Skeletal muscle tissue (tissue), 4 donors: ENCODE measurements around the gene NBEAL2. TPM values are rescaled to one million over a fixed set of nuclear protein-coding genes. Genes with fewer than 3 reads are reported as not detected.

ENCODE experiments used
- H3K27ac ChIP-seq: one replicate; pipeline ENCODE4 v1.7.0; 2013; ENCODE audit warnings: mild to moderate bottlenecking, low read depth, low read length, inconsistent platforms
- H3K27me3 ChIP-seq, 3 donors: one replicate each; pipeline ENCODE4 v1.7.0; 2013; ENCODE audit warnings: low read length in 3 of 3; ENCODE audit not compliant: control insufficient read depth in 3 of 3, insufficient read depth in 3 of 3
- H3K36me3 ChIP-seq, 3 donors: one replicate each; pipeline ENCODE4 v1.7.0; 2013; ENCODE audit warnings: low read length in 3 of 3; ENCODE audit not compliant: control insufficient read depth in 3 of 3, insufficient read depth in 3 of 3
- H3K4me1 ChIP-seq, 3 donors: one replicate each; pipeline ENCODE4 v1.7.0; 2013; ENCODE audit warnings: low read length in 3 of 3, mild to moderate bottlenecking in 3 of 3; ENCODE audit not compliant: control insufficient read depth in 3 of 3, insufficient read depth in 3 of 3
- H3K4me3 ChIP-seq, 3 donors: one replicate each; pipeline ENCODE4 v1.7.0; 2013; ENCODE audit warnings: low read length in 3 of 3
- H3K9ac ChIP-seq, 3 donors: one replicate each; pipeline ENCODE4 v1.7.0; 2013; ENCODE audit warnings: low read length in 3 of 3, mild to moderate bottlenecking in 3 of 3, moderate library complexity in 2 of 3, low read depth in 1 of 3
- H3K9me3 ChIP-seq, 3 donors: one replicate each; pipeline ENCODE4 v1.7.0; 2013; ENCODE audit warnings: low read length in 3 of 3; ENCODE audit not compliant: control insufficient read depth in 3 of 3
- total RNA-seq: library from RNA; depleted of rRNA; stranded (reverse); fragments of >200 nt; gene quantifications from one replicate; pipeline ENCODE4 v1.2.3, GENCODE V29; 2014
- donor health status: Osteomylitis.

The NBEAL2 gene
- total RNA-seq, 1 donor from 2014 or later: 5.2 TPM

- Histone ChIP-seq H3K4me3 (no peak overlapping the region), H3K9ac (no peak overlapping the region), H3K36me3 (peaks cover 21 to 43% (median 30%) of the 10 kb centered on the region in 3 donors), H3K27ac (no peak overlapping the region), H3K9me3 (no peaks in the 10 kb centered on the region), H3K27me3 (no peaks in the 10 kb centered on the region), H3K4me1 (peaks cover 0 to 4% (median 2%) of the 10 kb centered on the region in 3 donors)
These were observed 23.6 kb downstream of the NBEAL2 start for GRCh38 chr3:47003056-47003410.

DNA sequence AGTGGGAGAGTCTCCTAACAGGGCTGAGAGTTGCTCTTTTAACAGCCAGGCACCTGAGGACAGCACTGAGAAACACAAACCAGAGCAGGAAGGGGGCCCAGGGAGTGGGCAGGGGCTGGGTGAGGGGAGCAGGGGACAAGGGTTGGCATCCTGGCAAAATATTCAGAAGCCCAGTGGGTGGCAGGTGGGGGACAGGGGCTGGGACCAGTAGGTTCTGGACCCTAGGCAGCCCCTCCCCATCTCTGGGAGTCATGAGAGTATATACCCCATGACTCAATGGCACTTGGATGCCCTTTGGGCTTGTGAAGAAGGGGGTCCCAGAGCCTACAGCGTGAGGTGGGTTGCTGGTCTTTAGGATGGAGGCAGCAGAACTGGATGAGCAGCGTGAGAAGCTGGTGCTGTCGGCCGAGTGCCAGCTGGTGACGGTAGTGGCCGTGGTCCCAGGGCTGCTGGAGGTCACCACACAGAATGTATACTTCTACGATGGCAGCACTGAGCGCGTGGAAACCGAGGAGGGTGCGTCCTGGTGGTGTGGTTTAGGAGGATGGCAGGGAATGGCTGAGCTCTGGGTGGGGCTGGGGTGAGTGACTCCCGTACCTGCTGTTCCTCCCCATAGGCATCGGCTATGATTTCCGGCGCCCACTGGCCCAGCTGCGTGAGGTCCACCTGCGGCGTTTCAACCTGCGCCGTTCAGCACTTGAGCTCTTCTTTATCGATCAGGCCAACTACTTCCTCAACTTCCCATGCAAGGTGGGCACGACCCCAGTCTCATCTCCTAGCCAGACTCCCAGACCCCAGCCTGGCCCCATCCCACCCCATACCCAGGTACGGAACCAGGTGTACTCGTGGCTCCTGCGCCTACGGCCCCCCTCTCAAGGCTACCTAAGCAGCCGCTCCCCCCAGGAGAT, 24.2 kb downstream of the NBEAL2 start:
- Histone ChIP-seq H3K27ac (no peak overlapping the region), H3K36me3 (peaks cover 21 to 43% (median 30%) of the 10 kb centered on the region in 3 donors), H3K4me3 (no peak overlapping the region), H3K9ac (no peak overlapping the region), H3K27me3 (no peaks in the 10 kb centered on the region), H3K9me3 (no peaks in the 10 kb centered on the region), H3K4me1 (peaks cover 2 to 3% (median 2%) of the 10 kb centered on the region in 3 donors)

DNA sequence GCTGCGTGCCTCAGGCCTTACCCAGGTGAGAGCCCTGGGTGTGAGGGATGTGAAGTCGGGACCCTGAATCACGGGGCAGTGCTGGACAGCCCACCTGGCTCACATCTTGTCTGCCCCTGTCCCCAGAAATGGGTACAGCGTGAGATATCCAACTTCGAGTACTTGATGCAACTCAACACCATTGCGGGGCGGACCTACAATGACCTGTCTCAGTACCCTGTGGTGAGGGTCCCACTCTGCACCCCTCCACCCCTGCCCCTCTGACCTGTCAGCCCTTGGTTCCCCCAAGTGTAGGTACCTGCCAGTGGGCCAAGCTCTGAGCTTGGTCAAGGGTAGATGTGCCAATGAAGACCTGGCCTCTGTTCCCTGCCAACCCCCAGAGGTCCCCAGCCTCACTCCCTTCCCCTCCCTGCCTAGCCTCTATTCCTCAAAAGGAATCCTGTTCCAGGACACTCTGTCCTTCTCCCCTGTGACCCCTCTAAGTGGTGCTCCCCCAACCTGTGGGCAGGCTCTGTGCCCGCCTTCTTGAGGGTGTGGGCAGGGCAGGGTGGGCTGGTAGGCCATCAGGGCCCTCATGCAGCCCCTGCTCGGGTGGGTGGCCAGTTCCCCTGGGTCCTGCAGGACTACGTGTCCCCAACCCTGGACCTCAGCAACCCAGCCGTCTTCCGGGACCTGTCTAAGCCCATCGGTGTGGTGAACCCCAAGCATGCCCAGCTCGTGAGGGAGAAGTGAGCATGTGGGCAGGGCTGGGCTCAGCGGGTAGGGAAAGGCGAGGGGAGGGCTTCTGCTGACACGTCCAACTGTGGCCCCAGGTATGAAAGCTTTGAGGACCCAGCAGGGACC, 25.1 kb downstream of the NBEAL2 start:
- no peak overlapping the region for H3K9ac ChIP-seq
- H3K27me3 ChIP-seq: no peaks in the 10 kb centered on the region
- peaks cover 21 to 43% (median 28%) of the 10 kb centered on the region in 3 donors for H3K36me3 ChIP-seq
- H3K4me3 ChIP-seq: no peak overlapping the region
- no peaks in the 10 kb centered on the region for H3K9me3 ChIP-seq
- H3K27ac ChIP-seq: no peak overlapping the region
- H3K4me1 ChIP-seq: peaks cover 4 to 8% (median 4%) of the 10 kb centered on the region in 3 donors

- peaks cover 8 to 17% (median 11%) of the 10 kb centered on the region in 3 donors for H3K4me1 ChIP-seq
- H3K4me3 ChIP-seq: no peak overlapping the region
- no peaks in the 10 kb centered on the region for H3K9me3 ChIP-seq
- no peak overlapping the region for H3K27ac ChIP-seq
- H3K27me3 ChIP-seq: no peaks in the 10 kb centered on the region
- H3K36me3 ChIP-seq: peaks cover 21 to 43% (median 25%) of the 10 kb centered on the region in 3 donors
- no peak overlapping the region for H3K9ac ChIP-seq
These were observed 26.0 kb downstream of the NBEAL2 start for GRCh38 chr3:47005212-47006144.

DNA sequence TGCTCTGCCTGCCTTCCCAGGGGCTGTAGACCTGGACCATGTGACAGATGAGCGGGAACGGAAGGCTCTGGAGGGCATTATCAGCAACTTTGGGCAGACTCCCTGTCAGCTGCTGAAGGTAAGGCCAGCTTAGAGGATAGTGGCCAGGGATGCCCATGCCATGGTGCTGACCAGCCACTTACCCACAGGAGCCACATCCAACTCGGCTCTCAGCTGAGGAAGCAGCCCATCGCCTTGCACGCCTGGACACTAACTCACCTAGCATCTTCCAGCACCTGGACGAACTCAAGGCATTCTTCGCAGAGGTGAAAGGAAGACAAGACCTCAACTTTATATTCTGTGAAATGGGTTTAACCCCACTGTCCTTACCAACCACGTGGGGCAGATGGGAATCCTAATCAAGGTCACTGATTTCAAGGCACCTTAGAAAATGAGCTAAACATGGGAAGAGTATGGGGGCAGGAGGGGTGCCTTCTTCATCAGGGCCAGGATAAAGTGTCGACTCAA, 26.7 kb downstream of the NBEAL2 start:
- no peak overlapping the region for H3K27ac ChIP-seq
- H3K36me3 ChIP-seq: peaks cover 19 to 38% (median 24%) of the 10 kb centered on the region in 3 donors
- no peak overlapping the region for H3K9ac ChIP-seq
- no peak overlapping the region for H3K4me3 ChIP-seq
- no peaks in the 10 kb centered on the region for H3K9me3 ChIP-seq
- H3K4me1 ChIP-seq: peaks cover 8 to 17% (median 11%) of the 10 kb centered on the region in 3 donors
- no peaks in the 10 kb centered on the region for H3K27me3 ChIP-seq

DNA sequence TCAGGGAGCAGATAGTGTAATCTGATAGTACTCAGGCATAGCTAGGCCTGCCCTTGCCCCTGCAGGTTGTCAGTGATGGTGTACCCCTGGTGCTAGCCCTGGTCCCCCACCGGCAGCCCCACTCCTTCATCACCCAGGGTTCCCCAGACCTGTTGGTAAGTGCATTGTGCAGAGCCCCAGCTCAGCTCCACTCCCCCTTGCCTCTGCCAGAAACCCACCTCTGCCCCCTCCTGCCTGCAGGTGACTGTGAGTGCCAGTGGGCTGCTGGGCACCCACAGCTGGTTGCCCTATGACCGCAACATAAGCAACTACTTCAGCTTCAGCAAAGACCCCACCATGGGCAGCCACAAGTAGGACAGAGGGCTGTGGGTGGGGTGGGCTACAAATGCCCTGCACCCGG, 27.5 kb downstream of the NBEAL2 start:
- Histone ChIP-seq H3K36me3 (peaks cover 16 to 30% (median 19%) of the 10 kb centered on the region in 3 donors), H3K27me3 (no peaks in the 10 kb centered on the region), H3K4me3 (no peak overlapping the region), H3K9ac (no peak overlapping the region), H3K9me3 (no peaks in the 10 kb centered on the region), H3K27ac (no peak overlapping the region), H3K4me1 (peaks cover 8 to 17% (median 11%) of the 10 kb centered on the region in 3 donors)

DNA sequence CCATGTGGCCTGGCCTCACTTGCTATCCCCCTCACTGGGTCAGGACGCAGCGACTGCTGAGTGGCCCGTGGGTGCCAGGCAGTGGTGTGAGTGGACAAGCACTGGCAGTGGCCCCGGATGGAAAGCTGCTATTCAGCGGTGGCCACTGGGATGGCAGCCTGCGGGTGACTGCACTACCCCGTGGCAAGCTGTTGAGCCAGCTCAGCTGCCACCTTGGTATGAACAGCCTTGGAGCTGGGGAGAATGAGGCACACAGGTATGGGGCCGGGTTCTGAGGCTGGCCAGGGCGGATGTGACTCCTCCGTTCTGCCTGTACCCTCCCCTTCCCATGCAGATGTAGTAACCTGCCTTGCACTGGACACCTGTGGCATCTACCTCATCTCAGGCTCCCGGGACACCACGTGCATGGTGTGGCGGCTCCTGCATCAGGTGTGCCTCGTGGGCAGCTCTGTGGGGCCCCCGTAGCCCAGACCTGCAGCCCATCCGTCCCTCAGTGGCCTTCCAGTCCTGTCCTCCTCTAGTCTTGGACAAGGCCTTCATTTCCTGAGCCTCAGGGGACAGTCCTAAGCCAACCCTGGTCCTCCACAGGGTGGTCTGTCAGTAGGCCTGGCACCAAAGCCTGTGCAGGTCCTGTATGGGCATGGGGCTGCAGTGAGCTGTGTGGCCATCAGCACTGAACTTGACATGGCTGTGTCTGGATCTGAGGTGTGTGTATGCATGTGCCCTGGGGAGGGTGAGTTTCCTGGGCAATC, 28.2 kb downstream of the NBEAL2 start:
- no peak overlapping the region for H3K4me3 ChIP-seq
- no peak overlapping the region for H3K9ac ChIP-seq
- H3K27ac ChIP-seq: no peak overlapping the region
- no peaks in the 10 kb centered on the region for H3K9me3 ChIP-seq
- H3K27me3 ChIP-seq: no peaks in the 10 kb centered on the region
- H3K4me1 ChIP-seq: peaks cover 10 to 17% (median 16%) of the 10 kb centered on the region in 3 donors
- H3K36me3 ChIP-seq: peaks cover 16 to 26% (median 20%) of the 10 kb centered on the region in 3 donors

- no peaks in the 10 kb centered on the region for H3K9me3 ChIP-seq
- no peak overlapping the region for H3K27ac ChIP-seq
- peaks cover 11 to 19% (median 19%) of the 10 kb centered on the region in 3 donors for H3K4me1 ChIP-seq
- peaks cover 13 to 21% (median 16%) of the 10 kb centered on the region in 3 donors for H3K36me3 ChIP-seq
- no peak overlapping the region for H3K4me3 ChIP-seq
- peak overlapping the region in 1 of 3 donors; percentile 16 for H3K9ac ChIP-seq
- H3K27me3 ChIP-seq: no peaks in the 10 kb centered on the region
These were observed 28.8 kb downstream of the NBEAL2 start for GRCh38 chr3:47008234-47008796.
